Measurements from ENCODE around the gene PKM.

Gene PKM

GRCh38 chr15:72239652-72240051 lies 8.7 kb upstream of the PKM start:
- TF ChIP-seq CTCF (IDR thresholded peaks at IDR 0.05), result no peak

GRCh38 chr15:72238586-72238985 lies 7.6 kb upstream of the PKM start:
- TF ChIP-seq CTCF (IDR thresholded peaks at IDR 0.05), result no peak

GRCh38 chr15:72237853-72238224 lies 6.8 kb upstream of the PKM start:
- no peak for TF ChIP-seq CTCF (IDR thresholded peaks at IDR 0.05)

- TF ChIP-seq CTCF (IDR thresholded peaks at IDR 0.05), result no peak
These were observed 6.3 kb upstream of the PKM start for GRCh38 chr15:72237029-72237852.

- TF ChIP-seq CTCF (IDR thresholded peaks at IDR 0.05), result no peak
These were observed 5.5 kb upstream of the PKM start for GRCh38 chr15:72236381-72237003.

- TF ChIP-seq CTCF (IDR thresholded peaks at IDR 0.05), result no peak
These were observed 4.3 kb upstream of the PKM start for GRCh38 chr15:72235298-72235697.

GRCh38 chr15:72233769-72234168 lies 2.8 kb upstream of the PKM start:
- TF ChIP-seq CTCF (IDR thresholded peaks at IDR 0.05), result no peak
